H1 (cell line): ENCODE data around the gene SEZ6. TPM values are rescaled to one million over a fixed set of nuclear protein-coding genes. Genes with fewer than 3 reads are reported as not detected.
A peak's percentile ranks its signal among the peaks of the same experiment; 100 is the strongest.

Source experiments
- CBX5 ChIP-seq: fragments of 300-800, 300-1000 bp; sonication (generic); IDR thresholded peaks from 2 replicates; pipeline ENCODE4 v1.7.1; 2016; ENCODE audit warnings: antibody characterized with exemption, low read length, low read depth
- CHD7 ChIP-seq: fragments of 300-600 bp; sonication (generic); IDR thresholded peaks from 2 replicates; pipeline ENCODE4 v1.7.1; 2012; ENCODE audit warnings: low read length, moderate library complexity, mild to moderate bottlenecking, inconsistent platforms; ENCODE audit not compliant: insufficient replicate concordance
- CTCF ChIP-seq, 3 experiments: IDR thresholded peaks; 1 replicate in 2 of 3; 2 replicates in 1 of 3; pipeline versions ENCODE4 v1.5.1 to v1.6.1; 2011; ENCODE audit warnings: low read length in 3 of 3, mild to moderate bottlenecking in 3 of 3, inconsistent platforms in 2 of 3, low read depth in 1 of 3, moderate library complexity in 1 of 3; ENCODE audit not compliant: insufficient read depth in 1 of 3; ENCODE audit errors: control extremely low read depth in 1 of 3
- RAD21 ChIP-seq, 2 experiments: IDR thresholded peaks in 1 of 2; conservative IDR thresholded peaks in 1 of 2; 2 replicates each; pipeline ENCODE4 v1.6.1; 2011; ENCODE audit warnings: low read depth in 2 of 2, low read length in 2 of 2, improper control_type of control experiment in 1 of 2, inconsistent platforms in 1 of 2, mild to moderate bottlenecking in 1 of 2, moderate library complexity in 1 of 2
- RFX5 ChIP-seq: IDR thresholded peaks from 2 replicates; pipeline ENCODE4 v1.6.1; 2011; ENCODE audit warnings: low read depth, low read length, improper control_type of control experiment, borderline replicate concordance
- SIRT6 ChIP-seq: IDR thresholded peaks from one replicate; pipeline ENCODE4 v1.7.1; 2012; ENCODE audit warnings: low read length, inconsistent platforms
- SP2 ChIP-seq: IDR thresholded peaks from 2 replicates; pipeline ENCODE4 v1.6.1; 2012; ENCODE audit warnings: mild to moderate bottlenecking, low read length, inconsistent platforms
- polyA plus RNA-seq, 7 experiments: library from polyadenylated mRNA; depleted of rRNA in 3 of 7; stranded (reverse) in 5 of 7; unstranded in 2 of 7; fragments of >200 nt in 5 of 7; fragments of 200-250 nt in 2 of 7; gene quantifications; 1 replicate in 5 of 7; 2 replicates in 1 of 7; 4 replicates in 1 of 7; pipeline versions ENCODE4 v1.2.1 to v1.2.3, GENCODE V29; 2011 to 2013; ENCODE audit warnings: missing spikeins in 2 of 7, mixed read lengths in 2 of 7
- total RNA-seq: library from RNA; stranded (reverse); fragmentation: NEBNext Ultra II Directional; extraction: Animal tissue kit (Norgen Biotek cat#: 25700); gene quantifications from 2 replicates; pipeline ENCODE4 v1.2.1, GENCODE V29; 2021

SEZ6 gene
- total and polyA plus RNA-seq, 2 of the 8 experiments (the other 6 are each of a cell fraction or from before 2014, with no cell fraction given) = 6.9 to 16.1 TPM

- TF ChIP-seq CHD7 = no peak
- no peak for TF ChIP-seq SP2
- peak; percentile 19 to 44; a peak in 1 of 4 replicates for TF ChIP-seq RAD21 (IDR thresholded peaks at IDR 0.05 in 1 of 2, conservative IDR thresholded peaks at IDR 0.05 in 1 of 2; ENCODE audit: low read depth in 2 of 2, low read length in 2 of 2)
- no peak for TF ChIP-seq CBX5
- peak; percentile 49 to 71 (median 70) for TF ChIP-seq CTCF (IDR thresholded peaks at IDR 0.05; ENCODE audit: control extremely low read depth in 1 of 3, insufficient read depth in 1 of 3, low read depth in 1 of 3, low read length in 3 of 3)
- no peak for TF ChIP-seq RFX5
- TF ChIP-seq SIRT6 = no peak
Measured at GRCh38 chr17:28912281-28912937, 93.4 kb downstream of the SEZ6 start (continued).
